Stimulated activated CD4-positive, alpha-beta T cell treated with anti-CD3 and anti-CD28 coated beads, Interleukin-1b, Interleukin-23, amount 100 ng/mL, for 4 hours (primary cell): Measurements from ENCODE around the gene MELK.

Experiments
- DNase-seq, 2 donors: peaks; one replicate each; pipeline ENCODE4 v3.0.0-alpha.2; 2020; ENCODE audit warnings: low read depth in 2 of 2

MELK gene

DNA sequence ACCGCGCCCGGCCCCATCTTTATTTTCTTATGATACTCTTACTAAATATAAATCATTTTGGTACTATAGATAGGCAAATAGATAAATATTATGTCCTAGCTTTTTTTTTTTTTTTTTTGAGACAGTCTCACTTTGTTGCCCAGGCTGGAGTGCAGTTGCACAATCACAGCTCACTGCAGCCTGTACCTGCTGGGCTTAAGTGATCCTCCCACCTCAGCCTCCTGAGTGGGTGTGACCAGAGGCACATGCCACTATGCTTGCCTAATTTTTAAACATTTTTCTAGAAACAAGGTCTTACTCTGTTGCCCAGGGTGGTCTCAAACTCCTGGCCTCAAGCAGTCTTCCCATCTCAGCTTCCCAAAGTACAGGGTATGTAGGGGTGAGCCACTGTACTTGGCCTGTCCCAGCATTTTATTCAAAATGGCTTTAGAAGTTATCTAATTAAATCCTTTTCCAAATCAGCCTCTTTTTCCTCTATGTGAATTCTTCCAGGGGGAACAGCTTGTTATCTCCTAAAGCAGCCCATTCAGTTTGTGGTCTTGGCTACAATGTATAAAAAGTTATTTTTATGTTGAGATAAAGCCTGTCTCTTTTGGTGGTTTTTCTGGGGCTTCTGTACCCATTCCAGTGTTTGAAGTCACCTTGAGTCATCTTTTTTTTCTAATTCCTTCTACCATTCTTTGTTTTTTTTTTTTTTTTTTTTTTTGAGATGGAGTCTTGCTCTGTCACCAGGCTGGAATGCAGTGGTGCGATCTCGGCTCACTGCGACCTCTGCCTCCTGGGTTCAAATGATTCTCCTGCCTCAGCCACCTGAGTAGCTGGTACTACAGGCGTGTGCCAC lies 12.1 kb downstream of the MELK start:
- no peak for DNase-seq

DNA sequence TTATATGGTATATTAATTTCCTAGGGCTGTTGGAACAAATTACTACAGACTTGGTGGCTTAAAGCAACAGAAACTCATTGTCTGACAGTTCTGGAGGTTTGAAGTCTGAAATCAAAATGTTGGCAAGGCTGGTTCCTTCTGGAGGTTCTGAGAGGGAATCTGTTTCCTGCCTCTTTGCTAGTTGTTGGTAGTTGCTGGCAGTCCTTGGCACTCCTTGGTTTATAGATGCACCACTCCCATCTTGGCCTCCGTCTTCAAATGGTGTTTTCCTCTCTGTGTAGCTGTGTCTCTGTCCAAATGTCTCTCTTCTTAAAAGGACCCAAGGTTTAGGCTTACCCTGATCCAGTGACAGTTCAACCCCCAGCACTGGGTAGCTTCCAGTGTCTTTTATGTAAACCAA lies 17.5 kb downstream of the MELK start:
- no peak for DNase-seq

DNA sequence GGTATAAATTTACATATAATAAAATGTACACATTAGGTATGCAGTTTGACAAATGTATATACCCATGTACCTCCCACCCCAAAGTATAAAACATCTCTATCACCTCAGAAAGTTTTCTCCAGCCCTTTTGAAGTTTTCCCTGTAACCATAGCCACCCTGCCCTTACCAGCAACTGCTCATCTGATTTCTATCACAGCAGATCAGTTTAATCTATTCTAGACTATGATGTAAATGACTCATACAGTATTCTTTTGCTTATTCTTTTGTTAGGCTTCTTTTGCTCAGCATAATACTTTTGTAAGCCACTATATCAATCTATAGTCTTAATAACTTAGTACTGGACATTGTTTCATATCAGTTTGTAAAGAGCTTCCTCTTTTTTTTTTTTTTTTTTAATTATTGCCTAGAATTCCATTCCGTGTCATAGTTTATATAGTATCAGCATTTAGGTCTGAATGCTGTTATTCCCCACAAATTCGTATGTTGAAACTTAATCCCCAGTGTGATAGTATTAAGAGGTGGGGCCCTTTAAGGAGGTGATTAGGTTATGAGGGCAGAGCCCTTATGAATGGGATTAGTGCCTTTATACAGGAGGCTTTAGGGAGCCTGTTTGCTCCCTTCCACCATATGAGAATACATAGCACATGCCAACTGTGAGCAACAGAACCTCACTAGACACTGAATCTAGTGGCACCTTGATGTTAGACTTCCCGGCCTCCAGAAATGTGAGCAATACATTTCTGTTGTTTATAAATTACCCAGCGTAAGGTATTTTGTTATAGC lies 20.3 kb downstream of the MELK start:
- DNase-seq, result no peak

DNA sequence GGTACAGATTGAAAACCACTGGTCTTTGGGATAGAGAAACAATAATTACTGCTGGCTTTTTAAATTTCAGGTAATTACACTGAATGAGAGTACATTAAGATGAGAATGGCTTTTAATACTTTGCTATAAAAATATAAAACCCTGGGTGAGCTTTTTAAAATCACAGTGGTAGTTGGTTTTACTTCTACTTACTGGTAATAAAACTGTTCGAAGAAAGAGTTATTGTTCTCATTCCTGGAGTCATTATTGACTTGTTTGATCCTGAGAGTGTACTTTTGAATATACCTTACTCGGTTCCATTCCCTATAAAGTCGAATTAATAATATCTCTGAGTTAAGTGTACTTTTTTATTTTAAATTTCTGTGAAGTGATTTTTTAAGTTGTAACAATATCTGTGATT lies 21.5 kb downstream of the MELK start:
- no peak for DNase-seq

DNA sequence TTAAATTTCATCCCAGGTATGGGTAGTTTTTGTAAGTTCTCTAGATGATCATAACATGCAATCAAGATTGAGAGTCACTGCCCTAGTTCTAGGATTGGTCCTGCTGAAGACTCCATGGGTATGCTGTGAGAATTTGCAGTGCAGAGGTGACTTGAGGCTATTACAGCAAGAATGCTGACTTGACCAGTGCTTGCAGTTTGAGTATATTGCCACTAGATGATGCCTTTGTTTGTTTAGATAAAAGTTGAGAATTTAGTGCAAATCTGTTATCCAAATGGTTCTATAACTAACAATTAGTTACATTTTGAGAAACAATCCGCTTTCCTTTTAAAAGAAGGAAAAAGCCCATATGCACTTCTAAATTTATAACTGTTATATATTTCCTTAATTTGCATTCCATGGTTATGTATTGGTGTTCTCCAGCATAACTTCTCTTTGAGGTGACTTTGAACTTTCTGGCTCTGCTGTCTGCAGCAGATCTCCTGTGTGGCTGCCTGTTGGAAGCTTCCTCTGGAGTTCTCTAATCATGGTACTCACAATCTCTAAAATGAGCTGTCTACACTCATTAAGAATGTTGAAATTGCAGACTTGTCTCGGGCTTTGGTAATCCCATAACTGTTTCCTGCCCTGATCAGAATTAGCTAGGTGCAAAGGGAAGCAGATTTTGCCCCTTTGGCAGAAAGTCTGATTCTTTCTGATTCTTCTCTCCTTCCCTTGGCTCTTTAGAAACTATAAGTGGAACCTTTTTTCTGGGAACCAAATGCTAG lies 24.9 kb downstream of the MELK start:
- no peak for DNase-seq

DNA sequence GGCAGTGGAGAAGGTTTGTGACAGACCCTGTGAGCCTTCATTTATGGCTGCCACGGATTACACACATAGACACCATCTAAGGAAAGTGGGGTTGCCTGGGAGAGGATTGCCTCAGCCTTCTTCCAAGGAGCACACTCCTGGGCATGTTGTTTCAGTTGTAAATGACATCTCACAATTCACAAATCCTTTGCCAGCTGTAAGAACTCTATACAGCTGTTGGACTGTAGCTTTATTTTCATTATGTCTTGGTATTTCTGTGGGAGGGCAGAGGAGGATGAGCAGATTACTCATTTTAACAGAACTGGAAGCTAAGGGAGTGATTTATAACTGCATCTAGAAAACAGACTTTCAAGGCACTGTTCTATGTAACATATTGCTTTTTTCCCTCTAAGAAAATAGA lies 25.6 kb downstream of the MELK start:
- DNase-seq, result no peak

DNA sequence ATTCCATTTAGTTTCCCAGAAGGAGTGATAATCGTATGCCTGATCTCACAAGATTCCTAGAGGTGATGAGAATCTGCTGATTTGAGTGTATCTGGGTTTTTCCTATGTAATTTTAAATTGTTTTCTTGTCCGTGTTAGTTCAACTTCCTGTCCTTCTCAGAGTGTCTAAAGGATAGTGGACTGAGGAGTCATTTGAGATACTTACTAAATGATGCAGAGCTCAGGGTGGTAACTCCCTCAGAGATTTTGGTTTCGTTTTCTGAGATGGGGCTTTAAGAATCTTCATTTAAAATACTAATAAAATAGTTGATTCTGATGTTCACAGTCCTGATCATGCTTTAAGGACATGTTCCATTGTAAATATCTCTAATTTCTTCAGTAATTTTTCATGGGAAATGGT lies 30.3 kb downstream of the MELK start:
- DNase-seq, result no peak

DNA sequence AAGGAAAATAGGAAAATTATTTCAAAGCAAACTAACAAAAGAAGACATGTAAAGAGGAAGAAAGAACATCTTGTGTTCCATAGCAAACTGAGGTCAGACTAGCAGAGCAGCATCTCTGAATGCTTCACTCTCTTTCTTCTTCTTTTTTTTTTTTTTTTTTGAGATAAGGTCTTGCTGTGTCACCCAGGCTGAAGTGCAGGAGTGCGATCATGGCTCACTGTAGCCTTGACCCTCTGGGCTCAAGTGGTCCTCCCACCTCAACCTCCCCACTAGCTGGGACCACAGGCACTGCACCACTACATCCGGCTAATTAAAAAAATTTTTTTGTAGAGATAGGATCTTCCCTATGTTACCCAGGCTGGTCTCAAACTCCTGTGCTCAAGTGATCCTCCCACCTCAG lies 36.6 kb downstream of the MELK start:
- no peak for DNase-seq

DNA sequence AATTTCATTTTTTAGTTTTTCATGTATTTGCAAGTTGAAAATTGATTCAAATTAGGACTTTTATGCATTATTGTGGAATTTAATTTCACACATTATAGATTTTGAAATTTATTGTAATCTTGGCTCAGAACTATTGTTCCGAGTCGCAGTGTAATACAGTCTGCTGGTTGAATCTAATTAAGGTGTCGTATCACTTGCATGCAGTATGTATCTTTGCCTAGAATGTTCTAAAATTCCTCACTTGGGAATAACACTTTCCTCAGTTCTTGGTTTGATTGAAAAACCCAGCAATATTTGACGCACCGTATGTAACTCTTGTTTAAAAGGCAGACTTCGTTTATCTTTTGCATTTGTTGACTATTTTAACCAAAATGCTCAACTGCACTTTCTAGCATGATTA lies 49.4 kb downstream of the MELK start:
- DNase-seq, result no peak

DNA sequence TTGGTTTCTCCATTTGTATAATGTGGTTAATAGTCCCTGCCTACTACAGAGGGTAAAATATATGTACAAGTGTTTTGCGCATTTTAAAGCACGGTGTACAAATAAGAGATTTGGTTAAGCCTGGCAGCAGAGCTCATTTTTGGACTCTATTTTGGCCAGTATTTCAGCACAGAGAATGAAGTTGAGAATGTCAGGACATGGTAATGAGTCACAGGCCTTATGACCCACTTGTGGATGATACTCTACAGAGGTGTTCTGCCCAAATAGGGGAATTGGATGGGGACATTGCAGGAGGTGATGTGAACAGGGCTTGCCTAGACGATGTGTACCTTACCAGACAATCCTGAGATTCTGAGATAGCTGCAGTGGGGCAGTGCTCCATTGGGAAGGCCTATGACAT lies 50.6 kb downstream of the MELK start:
- no peak for DNase-seq

DNA sequence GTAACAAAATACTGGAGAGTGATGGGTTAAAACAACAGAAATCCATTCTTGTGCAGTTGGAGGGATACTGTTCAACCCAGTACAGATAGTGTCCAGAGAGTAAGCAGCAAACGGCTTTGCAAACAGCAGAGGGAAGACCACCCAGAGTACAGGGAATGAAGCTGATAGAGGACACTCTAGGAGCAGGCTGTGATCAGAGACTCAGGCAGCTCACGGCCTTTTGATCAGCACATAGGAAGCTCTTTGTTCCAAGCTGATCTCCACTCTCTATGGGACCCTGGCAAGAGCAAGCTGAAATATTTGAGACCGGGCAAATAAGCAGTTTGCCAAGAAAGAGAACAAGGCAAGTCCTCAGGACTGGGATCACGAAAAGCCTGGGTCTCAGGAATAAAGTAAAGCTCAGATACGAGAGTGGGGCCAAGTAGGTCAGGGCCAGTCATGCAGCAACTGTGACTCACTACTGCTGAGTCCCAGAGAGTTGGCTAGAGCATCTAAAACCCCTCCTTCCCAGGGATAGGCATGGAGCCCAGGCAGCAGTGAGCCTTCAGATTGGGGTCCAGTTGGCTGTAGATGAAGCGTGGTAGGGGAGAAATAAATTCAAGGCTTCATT lies 52.4 kb downstream of the MELK start:
- no peak for DNase-seq

DNA sequence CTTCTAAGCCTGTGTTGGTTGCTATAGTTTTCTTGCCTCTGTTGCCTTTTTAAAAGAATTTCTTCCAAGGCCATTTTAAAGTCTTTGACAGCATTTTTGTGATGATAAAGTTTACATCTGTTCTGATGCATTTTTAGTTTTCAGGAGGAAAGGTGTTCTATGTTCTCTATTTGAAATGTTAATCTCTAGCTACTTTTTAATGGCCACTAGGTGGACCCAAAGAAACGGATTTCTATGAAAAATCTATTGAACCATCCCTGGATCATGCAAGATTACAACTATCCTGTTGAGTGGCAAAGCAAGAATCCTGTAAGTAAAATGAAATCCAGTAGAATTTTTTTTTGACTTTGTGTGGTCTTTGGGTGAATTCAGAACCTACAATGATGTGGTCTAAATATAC lies 60.2 kb downstream of the MELK start:
- DNase-seq, result no peak

DNA sequence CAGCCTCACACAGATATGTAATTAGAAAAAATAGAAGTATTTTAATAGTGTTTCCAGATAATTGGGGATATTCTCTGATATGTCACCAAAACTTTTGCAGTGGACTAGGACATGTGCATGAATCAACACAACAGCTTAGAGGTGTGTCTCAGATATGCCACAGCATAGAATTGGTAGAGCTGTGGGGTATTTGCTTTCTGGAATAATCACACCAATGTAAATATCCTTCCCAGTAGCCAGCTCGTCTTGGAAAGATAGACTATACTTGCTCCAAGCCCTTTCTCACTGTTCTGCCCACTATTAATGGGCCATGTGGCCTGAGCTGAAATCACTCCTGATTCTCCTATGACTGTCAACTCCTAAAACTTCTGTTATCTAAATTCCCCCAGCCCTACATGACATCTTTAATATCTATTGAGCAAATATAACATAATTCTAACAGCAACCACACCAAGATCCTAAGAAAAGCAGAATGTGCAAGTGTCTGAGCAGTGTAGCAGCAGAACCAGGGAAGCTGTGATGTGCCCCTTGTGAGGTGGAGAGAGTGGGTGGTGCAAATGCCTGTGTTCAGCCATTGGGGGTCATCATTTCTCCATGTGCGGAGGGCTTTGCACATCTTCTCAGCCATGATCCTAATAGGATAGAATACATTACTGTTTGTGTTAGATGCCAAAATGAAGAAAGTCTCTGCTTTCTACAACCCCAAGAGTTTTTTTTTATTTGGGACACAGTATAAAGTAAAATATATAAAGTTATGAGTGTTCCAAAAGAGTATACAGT lies 65.0 kb downstream of the MELK start:
- DNase-seq, result no peak

DNA sequence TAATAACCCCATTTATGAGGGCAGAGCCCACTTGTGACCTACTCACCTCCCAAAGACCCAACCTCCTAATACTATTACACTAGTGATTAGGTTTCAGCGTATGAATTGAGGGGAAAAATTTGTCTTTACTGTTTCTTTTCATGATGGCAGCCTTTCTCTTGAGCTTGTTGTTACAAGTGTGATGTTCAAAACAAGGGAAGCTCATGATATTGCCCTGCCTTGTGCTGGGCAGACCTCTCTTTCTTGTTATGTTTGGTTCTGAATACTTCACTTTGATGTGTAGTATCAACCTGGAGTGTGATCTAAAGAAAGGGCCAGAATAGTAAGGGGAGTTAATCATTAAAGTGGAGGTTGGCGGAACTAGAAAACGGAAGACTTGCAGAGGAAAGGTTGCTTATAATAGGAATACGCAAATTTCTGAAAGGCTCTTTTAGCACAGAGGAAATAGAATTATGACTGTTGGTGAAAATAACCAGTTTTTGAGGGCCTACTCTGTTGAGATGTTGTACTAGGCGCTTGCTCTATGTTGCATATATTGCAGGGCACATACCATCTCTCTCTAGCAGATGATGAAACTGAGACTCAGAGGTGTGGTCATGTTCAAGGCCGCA lies 68.2 kb downstream of the MELK start:
- no peak for DNase-seq

DNA sequence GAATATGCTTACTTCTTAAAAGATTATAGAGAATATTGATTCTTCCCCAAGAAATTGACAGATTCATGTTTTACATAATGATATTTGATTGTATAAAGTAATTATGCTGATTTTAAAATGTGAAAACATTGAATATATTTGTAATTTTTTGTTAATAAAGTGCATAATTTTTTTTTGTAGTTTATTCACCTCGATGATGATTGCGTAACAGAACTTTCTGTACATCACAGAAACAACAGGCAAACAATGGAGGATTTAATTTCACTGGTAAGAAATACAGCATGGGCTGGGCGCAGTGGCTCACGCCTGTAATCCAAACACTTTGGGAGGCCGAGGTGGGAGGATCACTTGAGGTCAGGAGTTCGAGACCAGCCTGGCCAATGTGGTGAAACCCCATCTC lies 70.1 kb downstream of the MELK start:
- no peak for DNase-seq

DNA sequence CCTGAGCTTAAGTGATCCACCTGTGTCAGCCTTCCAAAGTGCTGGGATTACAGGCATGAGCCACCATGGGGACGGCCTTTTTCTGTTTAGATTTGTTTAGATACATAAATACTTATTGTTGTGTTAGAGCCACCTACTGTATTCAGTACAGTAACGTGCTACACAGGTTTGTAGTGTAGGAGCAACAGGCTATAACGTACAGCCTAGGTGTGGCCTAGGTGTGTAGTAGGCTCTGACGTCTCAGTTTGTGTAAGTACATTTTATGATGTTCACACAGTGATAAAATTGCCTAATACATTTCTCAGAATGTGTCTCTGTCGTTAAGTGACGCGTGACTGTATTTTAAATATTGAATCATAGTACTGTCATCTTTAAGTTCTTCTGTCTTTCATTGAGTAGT lies 84.1 kb downstream of the MELK start:
- DNase-seq, result no peak

DNA sequence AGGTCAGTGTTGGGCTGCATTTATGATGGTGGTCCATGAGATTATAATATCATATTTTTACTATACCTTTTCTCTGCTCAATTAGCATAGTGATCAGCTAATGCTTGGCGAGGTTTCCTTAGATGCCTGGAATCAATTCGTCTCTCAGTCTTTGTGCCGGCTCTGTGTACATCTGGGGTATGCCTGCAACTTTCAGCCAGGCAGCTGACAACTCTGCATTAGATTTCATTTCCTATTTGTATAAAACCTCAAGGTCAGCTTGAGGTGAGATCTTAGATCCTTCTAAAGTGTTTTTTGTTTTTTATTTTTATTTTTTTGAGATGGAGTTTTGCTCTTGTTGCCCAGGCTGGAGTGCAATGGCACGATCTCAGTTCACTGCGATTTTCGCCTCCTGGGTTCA lies 86.8 kb downstream of the MELK start:
- DNase-seq, result no peak

DNA sequence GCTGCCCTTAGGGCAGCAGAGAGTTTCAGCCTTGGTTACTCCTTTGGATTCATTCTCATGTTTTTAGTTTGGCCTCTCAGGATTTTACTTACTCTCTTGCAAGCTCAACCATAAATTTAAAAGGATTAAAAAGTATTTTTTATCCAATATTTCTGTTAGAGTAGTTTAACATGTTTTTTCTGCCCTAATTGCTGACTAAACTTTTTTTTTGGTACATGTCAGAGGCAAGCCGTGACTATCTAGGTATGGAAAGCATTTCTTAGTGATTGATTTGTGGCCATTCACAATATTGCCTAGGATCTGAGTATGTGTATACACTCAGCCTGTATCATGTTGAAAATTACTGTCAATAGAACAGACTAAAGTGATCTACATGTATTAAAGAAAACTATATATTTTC lies 92.1 kb downstream of the MELK start:
- no peak for DNase-seq

DNA sequence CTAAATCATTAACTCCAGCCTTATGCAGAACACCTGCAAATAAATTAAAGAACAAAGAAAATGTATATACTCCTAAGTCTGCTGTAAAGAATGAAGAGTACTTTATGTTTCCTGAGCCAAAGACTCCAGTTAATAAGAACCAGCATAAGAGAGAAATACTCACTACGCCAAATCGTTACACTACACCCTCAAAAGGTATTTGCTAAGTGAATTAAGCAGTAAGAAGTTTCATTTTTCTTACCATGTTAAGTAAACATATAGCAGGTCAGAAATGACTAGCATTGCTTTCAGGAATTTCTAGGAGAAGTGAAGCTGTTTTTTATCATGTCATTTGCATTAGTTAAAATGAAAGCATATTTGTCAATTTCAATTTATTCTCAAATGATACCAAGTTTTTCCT lies 92.7 kb downstream of the MELK start:
- DNase-seq, result no peak

DNA sequence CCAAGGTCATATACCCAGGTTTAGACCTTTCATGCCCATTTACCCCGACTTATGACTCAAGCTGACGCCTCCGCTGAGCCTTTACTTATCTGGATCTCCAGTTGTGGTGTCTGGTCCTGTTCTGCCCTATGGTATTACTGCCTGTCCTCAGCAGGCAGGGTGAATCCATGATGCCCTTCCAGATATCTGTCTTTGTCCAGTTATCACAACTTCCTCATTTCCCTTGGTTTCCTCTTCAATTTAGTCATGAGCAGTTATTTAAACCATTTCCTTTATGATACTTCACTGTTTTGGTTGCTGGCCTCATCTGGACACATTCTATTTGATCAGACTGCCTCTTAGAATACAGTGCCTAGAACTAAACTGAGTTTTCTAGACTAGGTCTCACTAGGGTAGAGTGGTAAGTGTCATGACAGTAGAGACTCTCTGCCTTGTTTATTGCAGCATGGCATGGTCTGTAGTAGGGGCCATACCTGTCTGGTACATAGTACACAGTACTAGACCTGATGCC lies 93.3 kb downstream of the MELK start:
- DNase-seq, result no peak

DNA sequence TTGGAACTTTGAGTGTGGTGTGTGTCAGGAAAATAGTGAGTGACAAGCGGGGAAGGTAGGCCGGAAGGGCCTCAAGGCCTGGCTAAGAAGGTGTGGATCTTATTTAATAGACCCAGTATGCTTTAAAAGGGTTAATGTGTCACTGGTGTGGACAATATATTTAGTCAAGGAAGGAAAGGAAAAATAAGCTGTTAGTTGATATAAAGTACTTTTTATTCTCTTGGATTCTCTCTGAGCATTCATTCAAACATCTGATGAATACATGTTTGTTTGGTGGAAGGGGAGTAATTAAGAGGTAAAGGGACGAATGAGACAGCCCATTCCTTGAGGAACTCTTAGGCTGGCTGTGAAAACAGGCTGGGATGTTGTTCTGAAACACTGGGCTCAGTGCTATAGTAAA lies 98.9 kb downstream of the MELK start:
- DNase-seq, result no peak
